Tibial artery (tissue), 4 donors: Measurements from ENCODE around the gene CHST11.

Experiments used
- DNase-seq, 2 donors: peaks; one replicate each; pipeline ENCODE4 v3.0.0-alpha.2; 2019
- H3K27ac ChIP-seq, 2 donors: fragments of 200-600 bp; sonication (generic) in 1 of 2; 1 replicate in 1 of 2; 2 replicates in 1 of 2; pipeline ENCODE4 v1.5.1; 2018 to 2019; ENCODE audit warnings: mild to moderate bottlenecking in 1 of 2
- H3K27me3 ChIP-seq, 2 donors: fragments of 200-600 bp; sonication (generic) in 1 of 2; one replicate each; pipeline versions ENCODE4 v1.5.1 to v1.6.0; 2016 to 2019
- H3K36me3 ChIP-seq, 3 donors: fragments of 200-600 bp; sonication (generic) in 2 of 3; one replicate each; pipeline ENCODE4 v1.5.1; 2016 to 2019; ENCODE audit warnings: mild to moderate bottlenecking in 2 of 3
- H3K4me1 ChIP-seq, 4 donors: fragments of 200-600 bp; sonication (generic) in 2 of 4; 1 replicate in 3 of 4; 2 replicates in 1 of 4; pipeline ENCODE4 v1.5.1; 2016 to 2019
- H3K4me3 ChIP-seq, 2 donors: fragments of 200-600 bp; sonication (generic) in 1 of 2; 1 replicate in 1 of 2; 2 replicates in 1 of 2; pipeline ENCODE4 v1.5.1; 2018 to 2019; ENCODE audit warnings: mild to moderate bottlenecking in 2 of 2
- H3K9me3 ChIP-seq, 3 donors: fragments of 200-600 bp; sonication (generic) in 1 of 3; one replicate each; pipeline ENCODE4 v1.5.1; 2016 to 2019
- CTCF ChIP-seq, 2 experiments: fragments of 200-600 bp in 1 of 2; fragments of 450-650 bp in 1 of 2; IDR thresholded peaks; one replicate each; pipeline ENCODE4 v1.5.1; 2017 to 2019; ENCODE audit warnings: antibody characterized with exemption in 2 of 2, mild to moderate bottlenecking in 1 of 2, moderate library complexity in 1 of 2
- intact Hi-C: fragments of 100-400 bp; cut with DNase I; formaldehyde crosslinking; loops from one replicate; pipeline ENCODE4 v1.15.0; 2023; ENCODE audit warnings: low total_unique reads

The CHST11 gene

GRCh38 chr12:104582739-104583138 is 126.0 kb downstream of the CHST11 start:
- intact Hi-C loops: no loop called here
- no peak overlapping the region for H3K4me3 ChIP-seq
- no peak for DNase-seq

GRCh38 chr12:104583301-104583700 is 126.6 kb downstream of the CHST11 start:
- intact Hi-C loops: no loop called here
- Histone ChIP-seq H3K27me3 (no peaks in the 10 kb centered on the region), H3K36me3 (no peaks in the 10 kb centered on the region), H3K4me1 (no peaks in the 10 kb centered on the region), H3K9me3 (no peaks in the 10 kb centered on the region), H3K4me3 (no peak overlapping the region), H3K27ac (no peak overlapping the region)
- TF ChIP-seq CTCF (IDR thresholded peaks at IDR 0.05): no peak
- no peak for DNase-seq

More at GRCh38 chr12:104582739-104583138, 126.0 kb downstream of the CHST11 start:
- H3K9me3 ChIP-seq: no peaks in the 10 kb centered on the region
- H3K4me1 ChIP-seq: no peaks in the 10 kb centered on the region
- TF ChIP-seq CTCF (IDR thresholded peaks at IDR 0.05): no peak
- no peaks in the 10 kb centered on the region for H3K27me3 ChIP-seq
- no peaks in the 10 kb centered on the region for H3K36me3 ChIP-seq
- H3K27ac ChIP-seq: no peak overlapping the region

GRCh38 chr12:104585448-104586055 is 128.8 kb downstream of the CHST11 start:
- Histone ChIP-seq H3K36me3 (no peaks in the 10 kb centered on the region), H3K27ac (no peak overlapping the region), H3K9me3 (no peaks in the 10 kb centered on the region), H3K4me3 (no peak overlapping the region), H3K27me3 (no peaks in the 10 kb centered on the region), H3K4me1 (no peaks in the 10 kb centered on the region)
- intact Hi-C loops: no loop called here
- no peak for TF ChIP-seq CTCF (IDR thresholded peaks at IDR 0.05)
- no peak for DNase-seq

GRCh38 chr12:104586351-104586919 is 129.7 kb downstream of the CHST11 start:
- H3K36me3 ChIP-seq: no peaks in the 10 kb centered on the region
- TF ChIP-seq CTCF (IDR thresholded peaks at IDR 0.05): no peak
- H3K4me1 ChIP-seq: no peaks in the 10 kb centered on the region
- DNase-seq: no peak
- no peaks in the 10 kb centered on the region for H3K27me3 ChIP-seq
- no peaks in the 10 kb centered on the region for H3K9me3 ChIP-seq
- intact Hi-C loops: no loop called here
- no peak overlapping the region for H3K4me3 ChIP-seq
- no peak overlapping the region for H3K27ac ChIP-seq

GRCh38 chr12:104588047-104588920 is 131.5 kb downstream of the CHST11 start:
- TF ChIP-seq CTCF (IDR thresholded peaks at IDR 0.05): no peak
- intact Hi-C loops: no loop called here

More at GRCh38 chr12:104588047-104588920, 131.5 kb downstream of the CHST11 start:
- H3K36me3 ChIP-seq: no peaks in the 10 kb centered on the region
- no peak overlapping the region for H3K27ac ChIP-seq
- H3K4me1 ChIP-seq: no peaks in the 10 kb centered on the region
- no peak for DNase-seq
- H3K4me3 ChIP-seq: no peak overlapping the region
- no peaks in the 10 kb centered on the region for H3K9me3 ChIP-seq
- H3K27me3 ChIP-seq: no peaks in the 10 kb centered on the region
